ENCODE results near the gene MYBPHL.
"Not testable (repeated sequence)": the region's sequence is repeated elsewhere in the genome, so short reads cannot be mapped to it uniquely, and the experiment has no call there.

MYBPHL gene

GRCh38 chr1:109322974-109323373 lies 16.2 kb upstream of the MYBPHL start:
- no peak overlapping the region for H2AFZ ChIP-seq (ENCODE audit: low read depth, low read length)
- H3K4me3 ChIP-seq (ENCODE audit: low read length) = no peak overlapping the region
- H3K27me3 ChIP-seq (ENCODE audit: insufficient read depth, low read length) = no peaks in the 10 kb centered on the region
- peaks cover 89% of the 10 kb centered on the region for H3K36me3 ChIP-seq (ENCODE audit: insufficient read depth, low read length)
- no peaks in the 10 kb centered on the region for H3K4me1 ChIP-seq (ENCODE audit: insufficient read depth, low read length)
- peaks cover 2% of the 10 kb centered on the region for H3K9me3 ChIP-seq (ENCODE audit: low read length)

- H3K4me3 ChIP-seq (ENCODE audit: low read length) = no peak overlapping the region
- H3K9me3 ChIP-seq (ENCODE audit: low read length) = peaks cover 2% of the 10 kb centered on the region
- H3K36me3 ChIP-seq (ENCODE audit: insufficient read depth, low read length) = peaks cover 91% of the 10 kb centered on the region
- no peaks in the 10 kb centered on the region for H3K27me3 ChIP-seq (ENCODE audit: insufficient read depth, low read length)
- no peaks in the 10 kb centered on the region for H3K4me1 ChIP-seq (ENCODE audit: insufficient read depth, low read length)
- no peak overlapping the region for H2AFZ ChIP-seq (ENCODE audit: low read depth, low read length)
Measured at GRCh38 chr1:109319114-109319513, 12.3 kb upstream of the MYBPHL start.

GRCh38 chr1:109316506-109316905 lies 9.7 kb upstream of the MYBPHL start:
- Histone ChIP-seq H3K36me3 (ENCODE audit: insufficient read depth, low read length) (peaks cover 86% of the 10 kb centered on the region), H3K27me3 (ENCODE audit: insufficient read depth, low read length) (no peaks in the 10 kb centered on the region), H3K9me3 (ENCODE audit: low read length) (no peaks in the 10 kb centered on the region), H3K4me1 (ENCODE audit: insufficient read depth, low read length) (no peaks in the 10 kb centered on the region), H2AFZ (ENCODE audit: low read depth, low read length) (no peak overlapping the region), H3K4me3 (ENCODE audit: low read length) (no peak overlapping the region)

- Histone ChIP-seq H2AFZ (ENCODE audit: low read depth, low read length) (no peak overlapping the region), H3K4me1 (ENCODE audit: insufficient read depth, low read length) (no peaks in the 10 kb centered on the region), H3K9me3 (ENCODE audit: low read length) (no peaks in the 10 kb centered on the region), H3K27me3 (ENCODE audit: insufficient read depth, low read length) (no peaks in the 10 kb centered on the region), H3K36me3 (ENCODE audit: insufficient read depth, low read length) (peaks cover 85% of the 10 kb centered on the region), H3K4me3 (ENCODE audit: low read length) (no peak overlapping the region)
Measured at GRCh38 chr1:109315288-109315687, 8.5 kb upstream of the MYBPHL start.

GRCh38 chr1:109314795-109315194 lies 8.0 kb upstream of the MYBPHL start:
- no peak overlapping the region for H2AFZ ChIP-seq (ENCODE audit: low read depth, low read length)
- no peaks in the 10 kb centered on the region for H3K9me3 ChIP-seq (ENCODE audit: low read length)
- H3K4me3 ChIP-seq (ENCODE audit: low read length) = no peak overlapping the region
- H3K36me3 ChIP-seq (ENCODE audit: insufficient read depth, low read length) = peaks cover 85% of the 10 kb centered on the region
- H3K4me1 ChIP-seq (ENCODE audit: insufficient read depth, low read length) = no peaks in the 10 kb centered on the region
- no peaks in the 10 kb centered on the region for H3K27me3 ChIP-seq (ENCODE audit: insufficient read depth, low read length)

- H3K4me1 ChIP-seq (ENCODE audit: insufficient read depth, low read length) = no peaks in the 10 kb centered on the region
- peaks cover 88% of the 10 kb centered on the region for H3K36me3 ChIP-seq (ENCODE audit: insufficient read depth, low read length)
- no peaks in the 10 kb centered on the region for H3K27me3 ChIP-seq (ENCODE audit: insufficient read depth, low read length)
- H3K9me3 ChIP-seq (ENCODE audit: low read length) = no peaks in the 10 kb centered on the region
- H2AFZ ChIP-seq (ENCODE audit: low read depth, low read length) = no peak overlapping the region
- no peak overlapping the region for H3K4me3 ChIP-seq (ENCODE audit: low read length)
Measured at GRCh38 chr1:109312978-109313775, 6.4 kb upstream of the MYBPHL start.

- Histone ChIP-seq H3K4me3 (ENCODE audit: low read length) (no peak overlapping the region), H3K36me3 (ENCODE audit: insufficient read depth, low read length) (peaks cover 80% of the 10 kb centered on the region), H3K9me3 (ENCODE audit: low read length) (no peaks in the 10 kb centered on the region), H2AFZ (ENCODE audit: low read depth, low read length) (no peak overlapping the region), H3K27me3 (ENCODE audit: insufficient read depth, low read length) (no peaks in the 10 kb centered on the region), H3K4me1 (ENCODE audit: insufficient read depth, low read length) (peaks cover 5% of the 10 kb centered on the region)
Measured at GRCh38 chr1:109312246-109312645, 5.4 kb upstream of the MYBPHL start.

GRCh38 chr1:109309347-109309746 lies 2.5 kb upstream of the MYBPHL start:
- Histone ChIP-seq H2AFZ (ENCODE audit: low read depth, low read length) (no peak overlapping the region), H3K36me3 (ENCODE audit: insufficient read depth, low read length) (peaks cover 53% of the 10 kb centered on the region), H3K4me1 (ENCODE audit: insufficient read depth, low read length) (peaks cover 22% of the 10 kb centered on the region), H3K9me3 (ENCODE audit: low read length) (no peaks in the 10 kb centered on the region), H3K4me3 (ENCODE audit: low read length) (no peak overlapping the region), H3K27me3 (ENCODE audit: insufficient read depth, low read length) (no peaks in the 10 kb centered on the region)

- H3K4me3 ChIP-seq (ENCODE audit: low read length) = no peak overlapping the region
- no peaks in the 10 kb centered on the region for H3K9me3 ChIP-seq (ENCODE audit: low read length)
- peaks cover 38% of the 10 kb centered on the region for H3K36me3 ChIP-seq (ENCODE audit: insufficient read depth, low read length)
- H3K27me3 ChIP-seq (ENCODE audit: insufficient read depth, low read length) = no peaks in the 10 kb centered on the region
- H2AFZ ChIP-seq (ENCODE audit: low read depth, low read length) = no peak overlapping the region
- H3K4me1 ChIP-seq (ENCODE audit: insufficient read depth, low read length) = peaks cover 25% of the 10 kb centered on the region
Measured at GRCh38 chr1:109307274-109308021, 637 bp upstream of the MYBPHL start.

GRCh38 chr1:109305991-109306390 lies 820 bp downstream of the MYBPHL start:
- H3K36me3 ChIP-seq (ENCODE audit: insufficient read depth, low read length) = peaks cover 26% of the 10 kb centered on the region
- H3K4me3 ChIP-seq (ENCODE audit: low read length); H3K27me3 ChIP-seq (ENCODE audit: insufficient read depth, low read length); H2AFZ ChIP-seq (ENCODE audit: low read depth, low read length); H3K9me3 ChIP-seq (ENCODE audit: low read length): not testable (repeated sequence)
- H3K4me1 ChIP-seq (ENCODE audit: insufficient read depth, low read length) = peaks cover 25% of the 10 kb centered on the region

GRCh38 chr1:109304226-109304920 lies 2.4 kb downstream of the MYBPHL start:
- Histone ChIP-seq H3K9me3 (ENCODE audit: low read length) (no peaks in the 10 kb centered on the region), H3K4me1 (ENCODE audit: insufficient read depth, low read length) (peaks cover 25% of the 10 kb centered on the region), H3K27me3 (ENCODE audit: insufficient read depth, low read length) (no peaks in the 10 kb centered on the region), H3K4me3 (ENCODE audit: low read length) (no peak overlapping the region), H2AFZ (ENCODE audit: low read depth, low read length) (no peak overlapping the region), H3K36me3 (ENCODE audit: insufficient read depth, low read length) (peaks cover 11% of the 10 kb centered on the region)

- Histone ChIP-seq H3K9me3 (ENCODE audit: low read length) (no peaks in the 10 kb centered on the region), H3K27me3 (ENCODE audit: insufficient read depth, low read length) (no peaks in the 10 kb centered on the region), H3K4me3 (ENCODE audit: low read length) (no peak overlapping the region), H3K36me3 (ENCODE audit: insufficient read depth, low read length) (no peaks in the 10 kb centered on the region), H3K4me1 (ENCODE audit: insufficient read depth, low read length) (peaks cover 18% of the 10 kb centered on the region), H2AFZ (ENCODE audit: low read depth, low read length) (no peak overlapping the region)
Measured at GRCh38 chr1:109301874-109302273, 4.9 kb downstream of the MYBPHL start.

GRCh38 chr1:109300650-109301151 lies 6.1 kb downstream of the MYBPHL start:
- no peaks in the 10 kb centered on the region for H3K27me3 ChIP-seq (ENCODE audit: insufficient read depth, low read length)

More at GRCh38 chr1:109300650-109301151, 6.1 kb downstream of the MYBPHL start:
- Histone ChIP-seq H3K4me3 (ENCODE audit: low read length) (no peak overlapping the region), H3K36me3 (ENCODE audit: insufficient read depth, low read length) (no peaks in the 10 kb centered on the region), H3K9me3 (ENCODE audit: low read length) (no peaks in the 10 kb centered on the region), H2AFZ (ENCODE audit: low read depth, low read length) (no peak overlapping the region), H3K4me1 (ENCODE audit: insufficient read depth, low read length) (peaks cover 12% of the 10 kb centered on the region)
